HL-60/S4 treated with retinoic acid at 250 ng/mL for 4 days and 3 days (cell line): ENCODE measurements around the gene AKAP6.

Experiments used
- in situ Hi-C: fragments of 300-500 bp; cut with MboI; formaldehyde crosslinking; loops from 2 replicates; pipeline ENCODE4 v1.7.0; 2022; ENCODE audit warnings: low sequenced_read_pairs

AKAP6 gene

GRCh38 chr14:32404784-32405573, 75.9 kb downstream of the AKAP6 start:
- in situ Hi-C loops, result no loop called here

- in situ Hi-C loops, result no loop called here
Measured at GRCh38 chr14:32405856-32406255, 76.8 kb downstream of the AKAP6 start.

- in situ Hi-C loops, result no loop called here
Measured at GRCh38 chr14:32407130-32407529, 78.0 kb downstream of the AKAP6 start.

GRCh38 chr14:32408018-32408417, 78.9 kb downstream of the AKAP6 start:
- in situ Hi-C loops, result no loop called here

GRCh38 chr14:32412103-32412502, 83.0 kb downstream of the AKAP6 start:
- in situ Hi-C loops, result no loop called here

GRCh38 chr14:32412532-32412931, 83.4 kb downstream of the AKAP6 start:
- in situ Hi-C loops, result no loop called here

GRCh38 chr14:32413967-32414640, 85.0 kb downstream of the AKAP6 start:
- in situ Hi-C loops, result no loop called here

- in situ Hi-C loops, result no loop called here
Measured at GRCh38 chr14:32414808-32415255, 85.7 kb downstream of the AKAP6 start.

- in situ Hi-C loops, result no loop called here
Measured at GRCh38 chr14:32417956-32418552, 89.0 kb downstream of the AKAP6 start.

GRCh38 chr14:32419429-32419828, 90.3 kb downstream of the AKAP6 start:
- in situ Hi-C loops, result no loop called here

- in situ Hi-C loops, result no loop called here
Measured at GRCh38 chr14:32421781-32422180, 92.7 kb downstream of the AKAP6 start.

- in situ Hi-C loops, result no loop called here
Measured at GRCh38 chr14:32422440-32422839, 93.3 kb downstream of the AKAP6 start.

GRCh38 chr14:32426028-32426427, 96.9 kb downstream of the AKAP6 start:
- in situ Hi-C loops, result no loop called here

- in situ Hi-C loops, result no loop called here
Measured at GRCh38 chr14:32426586-32427388, 97.7 kb downstream of the AKAP6 start.

- in situ Hi-C loops, result no loop called here
Measured at GRCh38 chr14:32427726-32428528, 98.8 kb downstream of the AKAP6 start.

- in situ Hi-C loops, result no loop called here
Measured at GRCh38 chr14:32428875-32429274, 99.8 kb downstream of the AKAP6 start.

- in situ Hi-C loops, result no loop called here
Measured at GRCh38 chr14:32430326-32430725, 101.2 kb downstream of the AKAP6 start.

GRCh38 chr14:32432813-32433538, 103.9 kb downstream of the AKAP6 start:
- in situ Hi-C loops, result no loop called here

- in situ Hi-C loops, result no loop called here
Measured at GRCh38 chr14:32434180-32434579, 105.1 kb downstream of the AKAP6 start.

GRCh38 chr14:32434880-32435279, 105.8 kb downstream of the AKAP6 start:
- in situ Hi-C loops, result no loop called here
